ENCODE results near the gene PGAM5.

Gene PGAM5

DNA sequence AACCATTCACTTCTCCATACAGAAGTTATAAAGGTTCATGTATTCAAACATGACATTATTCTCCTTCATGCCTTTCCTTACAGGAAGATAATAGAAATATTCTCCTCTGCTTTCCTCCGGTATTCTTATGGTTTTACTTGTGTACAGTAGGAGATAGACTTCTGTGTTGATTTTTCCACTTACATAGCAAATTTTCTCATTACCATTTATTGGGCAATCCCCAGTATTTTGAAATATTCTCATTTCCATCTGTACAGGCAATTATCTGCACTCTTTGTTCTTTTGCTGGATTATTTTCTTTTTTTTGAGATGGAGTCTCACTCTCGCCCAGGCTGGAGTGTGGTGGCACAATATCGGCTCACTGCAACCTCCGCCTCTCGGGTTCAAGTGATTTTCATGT lies 12.3 kb upstream of the PGAM5 start:
- TF ChIP-seq CTCF (IDR thresholded peaks at IDR 0.05): no peak

- no peak for TF ChIP-seq CTCF (IDR thresholded peaks at IDR 0.05)
These were observed 10.3 kb upstream of the PGAM5 start for GRCh38 chr12:132700212-132700822.

DNA sequence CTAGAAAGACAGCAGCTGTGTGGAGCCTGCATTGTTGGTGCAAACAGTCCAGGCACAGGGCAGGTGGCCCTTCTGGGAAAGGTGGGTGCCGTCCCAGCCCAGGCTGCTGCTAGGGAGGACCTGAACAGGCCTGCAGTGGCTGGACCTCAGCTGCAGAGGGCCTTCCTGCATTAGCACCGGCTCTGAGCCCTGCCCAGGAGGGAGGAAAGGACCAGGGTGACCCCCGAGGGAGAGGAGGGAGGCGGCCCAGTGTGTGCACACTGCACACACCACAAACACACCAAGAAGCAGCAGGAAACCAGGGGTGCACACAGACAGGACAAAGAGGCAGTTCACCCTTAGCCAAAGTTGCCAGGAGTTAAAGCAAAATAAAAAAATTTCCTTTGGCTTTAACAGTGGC lies 8.0 kb upstream of the PGAM5 start:
- no peak for TF ChIP-seq CTCF (IDR thresholded peaks at IDR 0.05)

GRCh38 chr12:132703641-132704040 lies 7.0 kb upstream of the PGAM5 start:
- no peak for TF ChIP-seq CTCF (IDR thresholded peaks at IDR 0.05)

- no peak for TF ChIP-seq CTCF (IDR thresholded peaks at IDR 0.05)
These were observed 3.4 kb upstream of the PGAM5 start for GRCh38 chr12:132707241-132707640.

- no peak for TF ChIP-seq CTCF (IDR thresholded peaks at IDR 0.05)
These were observed 2.5 kb upstream of the PGAM5 start for GRCh38 chr12:132708150-132708549.

- no peak for TF ChIP-seq CTCF (IDR thresholded peaks at IDR 0.05)
These were observed 618 bp upstream of the PGAM5 start for GRCh38 chr12:132710043-132710404.
